GM18505 (cell line): ENCODE data around the gene CTDNEP1.

ENCODE experiments used
- ATAC-seq: cut with Tn5 transposase; IDR thresholded peaks from one replicate; pipeline ENCODE4 v1.9.1; 2021; ENCODE audit not compliant: unreplicated experiment
- POLR2A ChIP-seq: IDR thresholded peaks from 4 replicates; pipeline ENCODE4 v1.6.1; 2011; ENCODE audit warnings: borderline replicate concordance; ENCODE audit not compliant: insufficient read depth, insufficient read length; ENCODE audit errors: extremely low read depth

CTDNEP1 gene

GRCh38 chr17:7204828-7205461, 46.6 kb downstream of the CTDNEP1 start:
- ATAC-seq, result peak; percentile 65

GRCh38 chr17:7204336-7204735, 47.2 kb downstream of the CTDNEP1 start:
- no peak for ATAC-seq
- TF ChIP-seq POLR2A, result no peak

More at GRCh38 chr17:7204828-7205461, 46.6 kb downstream of the CTDNEP1 start:
- TF ChIP-seq POLR2A, result peak; percentile 43

- no peak for TF ChIP-seq POLR2A
Measured at GRCh38 chr17:7203391-7203790, 48.1 kb downstream of the CTDNEP1 start.

GRCh38 chr17:7196651-7197401, 54.7 kb downstream of the CTDNEP1 start:
- no peak for TF ChIP-seq POLR2A
- no peak for ATAC-seq

More at GRCh38 chr17:7203391-7203790, 48.1 kb downstream of the CTDNEP1 start:
- ATAC-seq, result no peak

- ATAC-seq, result no peak
- no peak for TF ChIP-seq POLR2A
Measured at GRCh38 chr17:7195971-7196370, 55.6 kb downstream of the CTDNEP1 start.
